ENCODE results near the gene CALB2. TPM values are rescaled to one million over a fixed set of nuclear protein-coding genes. Genes with fewer than 3 reads are reported as not detected.

CALB2 gene
- total RNA-seq, 1 donor from 2014 or later = 0.12 TPM

GRCh38 chr16:71371237-71371636, 12.7 kb downstream of the CALB2 start:
- TF ChIP-seq CTCF (conservative IDR thresholded peaks at IDR 0.05; ENCODE audit: low read depth, low read length) = no peak

GRCh38 chr16:71373073-71373472, 14.6 kb downstream of the CALB2 start:
- H3K4me3 ChIP-seq (ENCODE audit: low read depth, low read length) = no peak overlapping the region
- DNase-seq (ENCODE audit: low read depth) = no peak
- no peak for TF ChIP-seq CTCF (conservative IDR thresholded peaks at IDR 0.05; ENCODE audit: low read depth, low read length)

More at GRCh38 chr16:71371237-71371636, 12.7 kb downstream of the CALB2 start:
- H3K4me3 ChIP-seq (ENCODE audit: low read depth, low read length) = no peak overlapping the region
- no peak for DNase-seq (ENCODE audit: low read depth)

- no peak for TF ChIP-seq CTCF (conservative IDR thresholded peaks at IDR 0.05; ENCODE audit: low read depth, low read length)
- DNase-seq (ENCODE audit: low read depth) = no peak
Measured at GRCh38 chr16:71376465-71377157, 18.1 kb downstream of the CALB2 start.

GRCh38 chr16:71379711-71380110, 21.2 kb downstream of the CALB2 start:
- TF ChIP-seq CTCF (conservative IDR thresholded peaks at IDR 0.05; ENCODE audit: low read depth, low read length) = no peak
- H3K4me3 ChIP-seq (ENCODE audit: low read depth, low read length) = no peak overlapping the region
- no peak for DNase-seq (ENCODE audit: low read depth)

More at GRCh38 chr16:71376465-71377157, 18.1 kb downstream of the CALB2 start:
- no peak overlapping the region for H3K4me3 ChIP-seq (ENCODE audit: low read depth, low read length)

- H3K4me3 ChIP-seq (ENCODE audit: low read depth, low read length) = no peak overlapping the region
- no peak for TF ChIP-seq CTCF (conservative IDR thresholded peaks at IDR 0.05; ENCODE audit: low read depth, low read length)
Measured at GRCh38 chr16:71380831-71381230, 22.3 kb downstream of the CALB2 start.

GRCh38 chr16:71383054-71383773, 24.7 kb downstream of the CALB2 start:
- DNase-seq (ENCODE audit: low read depth) = peak; percentile 13
- TF ChIP-seq CTCF (conservative IDR thresholded peaks at IDR 0.05; ENCODE audit: low read depth, low read length) = no peak
- H3K4me3 ChIP-seq (ENCODE audit: low read depth, low read length) = no peak overlapping the region

More at GRCh38 chr16:71380831-71381230, 22.3 kb downstream of the CALB2 start:
- no peak for DNase-seq (ENCODE audit: low read depth)
